Stomach (tissue), 9 donors: ENCODE data around the gene PALM. TPM values are rescaled to one million over a fixed set of nuclear protein-coding genes. Genes with fewer than 3 reads are reported as not detected.
A peak's percentile ranks its signal among the peaks of the same experiment; 100 is the strongest.
"Not testable (repeated sequence)": the region's sequence is repeated elsewhere in the genome, so short reads cannot be mapped to it uniquely, and the experiment has no call there.

ENCODE experiments used
- DNase-seq, 2 donors: peaks; one replicate each; pipeline versions ENCODE4 v3.0.0 to v3.0.0-alpha.2; 2013 to 2019
- H3K27ac ChIP-seq, 5 donors: fragments of 200-600 bp in 4 of 5; sonication (generic) in 4 of 5; one replicate each; pipeline ENCODE4 v1.5.1; 2013 to 2019; ENCODE audit warnings: mild to moderate bottlenecking in 1 of 5, moderate library complexity in 1 of 5
- H3K27me3 ChIP-seq, 3 donors: fragments of 200-600 bp; sonication (generic); one replicate each; pipeline ENCODE4 v1.5.1; 2017 to 2019; ENCODE audit warnings: mixed run types in 1 of 3
- H3K36me3 ChIP-seq, 4 donors: fragments of 200-600 bp; sonication (generic); 1 replicate in 3 of 4; 2 replicates in 1 of 4; pipeline ENCODE4 v1.5.1; 2016 to 2019
- H3K4me1 ChIP-seq, 4 donors: fragments of 200-600 bp; sonication (generic); one replicate each; pipeline ENCODE4 v1.5.1; 2016 to 2019
- H3K4me3 ChIP-seq, 4 donors: fragments of 200-600 bp; sonication (generic) in 3 of 4; one replicate each; pipeline ENCODE4 v1.5.1; 2016 to 2019; ENCODE audit warnings: mild to moderate bottlenecking in 1 of 4
- H3K9me3 ChIP-seq, 4 donors: fragments of 200-600 bp; sonication (generic); one replicate each; pipeline ENCODE4 v1.5.1; 2016 to 2019
- CTCF ChIP-seq, 7 experiments: fragments of 450-650 bp in 4 of 7; fragments of 200-600 bp in 3 of 7; sonication (generic) in 3 of 7; IDR thresholded peaks; one replicate each; pipeline ENCODE4 v1.5.1; 2016 to 2019; ENCODE audit warnings: antibody characterized with exemption in 7 of 7, control low read depth in 2 of 7, mild to moderate bottlenecking in 1 of 7
- EP300 ChIP-seq: sonication (generic); formaldehyde crosslinking; IDR thresholded peaks from one replicate; pipeline ENCODE4 v1.6.1; 2017; ENCODE audit warnings: antibody characterized with exemption
- POLR2A ChIP-seq, 4 donors: fragments of 450-650 bp; IDR thresholded peaks; one replicate each; pipeline ENCODE4 v1.6.1; 2016; ENCODE audit warnings: antibody characterized with exemption in 4 of 4, control low read depth in 2 of 4, mild to moderate bottlenecking in 1 of 4, moderate library complexity in 1 of 4
- POLR2AphosphoS5 ChIP-seq, 3 donors: sonication (generic); formaldehyde crosslinking; IDR thresholded peaks; one replicate each; pipeline ENCODE4 v1.6.1; 2016; ENCODE audit warnings: antibody characterized with exemption in 3 of 3
- WGBS, 5 donors: extraction: QIAGEN DNeasy Blood & Tissue Kit in 3 of 5; methylation state at CpG; one replicate each; pipeline versions ENCODE4 v1.1.5 to v1.1.7; 2013 to 2018; 5-methylcytosine and 5-hydroxymethylcytosine counted together
- intact Hi-C: fragments of 100-400 bp; cut with DNase I; formaldehyde crosslinking; loops from one replicate; pipeline ENCODE4 v1.15.1; 2023; ENCODE audit warnings: low total_unique reads
- polyA plus RNA-seq, 3 donors: library from polyadenylated mRNA; stranded (reverse); fragments of 200-250 nt; gene quantifications; one replicate each; pipeline ENCODE4 v1.2.3, GENCODE V29; 2013
- total RNA-seq, 5 donors: library from RNA; depleted of rRNA; stranded (reverse); fragments of >200 nt; gene quantifications; one replicate each; pipeline versions ENCODE4 v1.1.0 to v1.2.3, GENCODE V29; 2014 to 2016
- donor health status: healthy with polysubstance abuse.
- donor health status: Bipolar disorder and iron deficiency.
- donor health status: healthy.

Gene PALM
- total and polyA plus RNA-seq, 8 donors: 9.8 to 88.9 (median 13.7) TPM

- intact Hi-C loops: no loop called here
- peaks cover 59 to 71% (median 68%) of the 10 kb centered on the region in 4 donors for H3K4me1 ChIP-seq
- DNase-seq: peak; percentile 68 to 89
- H3K4me3 ChIP-seq: peak overlapping the region; percentile 90 to 100 (median 97)
- H3K27ac ChIP-seq: peak overlapping the region; percentile 93 to 96 (median 94)
- 0 to 1% (median 0%) methylated on average over 8 to 81 of the region's 81 CpGs for WGBS, 5 donors
- H3K9me3 ChIP-seq: no peaks in the 10 kb centered on the region
- H3K36me3 ChIP-seq: peaks cover 0 to 16% (median 13%) of the 10 kb centered on the region in 4 donors
- no peaks in the 10 kb centered on the region for H3K27me3 ChIP-seq
- peak in 1 of 3 donors; percentile 34 for TF ChIP-seq POLR2AphosphoS5 (IDR thresholded peaks at IDR 0.05)
- no peak for TF ChIP-seq CTCF (IDR thresholded peaks at IDR 0.05)
These were observed 46.4 kb upstream of the PALM start for GRCh38 chr19:662207-662961.

GRCh38 chr19:662962-663681, 45.6 kb upstream of the PALM start, which contains the start of gene RNF126:
RNF126 (minus strand) TSS chr19:663214; CDS start chr19:663121, 93 bp downstream.
- peak within 1 kb of the TSS; percentile 90 to 100 (median 97) for H3K4me3 ChIP-seq
- intact Hi-C loops: no loop called here
- no peaks in the 10 kb centered on the region for H3K27me3 ChIP-seq
- peak; percentile 96 to 97 for DNase-seq
- H3K9me3 ChIP-seq: no peaks in the 10 kb centered on the region
- peaks cover 0 to 8% (median 7%) of the 10 kb centered on the region in 4 donors for H3K36me3 ChIP-seq
- H3K27ac ChIP-seq: peak within 1 kb of the TSS; percentile 93 to 96 (median 94)
- no peak for TF ChIP-seq POLR2A (IDR thresholded peaks at IDR 0.05)
- no peak for TF ChIP-seq CTCF (IDR thresholded peaks at IDR 0.05)
- TF ChIP-seq POLR2AphosphoS5 (IDR thresholded peaks at IDR 0.05): peak; percentile 79 to 94 (median 80)
- 1 to 2% (median 1%) methylated on average over 33 to 96 of the region's 97 CpGs for WGBS, 5 donors
- peaks cover 52 to 64% (median 60%) of the 10 kb centered on the region in 4 donors for H3K4me1 ChIP-seq

GRCh38 chr19:663682-664117, 45.0 kb upstream of the PALM start:
- intact Hi-C loops: no loop called here
- H3K27ac ChIP-seq: peak overlapping the region; percentile 73 to 96 (median 92)
- TF ChIP-seq POLR2AphosphoS5 (IDR thresholded peaks at IDR 0.05) (no peak), POLR2A (IDR thresholded peaks at IDR 0.05) (no peak), CTCF (IDR thresholded peaks at IDR 0.05) (no peak), EP300 (no peak)
- H3K36me3 ChIP-seq: peaks cover 0 to 3% (median 2%) of the 10 kb centered on the region in 4 donors
- no peaks in the 10 kb centered on the region for H3K9me3 ChIP-seq
- DNase-seq: no peak
- WGBS, 5 donors: 31 to 58% (median 48%) methylated on average over 14 to 18 of the region's 18 CpGs
- H3K27me3 ChIP-seq: no peaks in the 10 kb centered on the region
- peaks cover 48 to 58% (median 54%) of the 10 kb centered on the region in 4 donors for H3K4me1 ChIP-seq
- peak overlapping the region; percentile 90 to 100 (median 97) for H3K4me3 ChIP-seq

- Histone ChIP-seq H3K36me3 (no peaks in the 10 kb centered on the region), H3K4me3 (peak overlapping the region in 2 of 4 donors; percentile 11 to 32), H3K9me3 (no peaks in the 10 kb centered on the region), H3K27me3 (no peaks in the 10 kb centered on the region), H3K4me1 (peaks cover 35 to 48% (median 42%) of the 10 kb centered on the region in 4 donors), H3K27ac (peak overlapping the region in 1 of 5 donors; percentile 60)
- 5 to 19% (median 6%) methylated on average over 10 to 24 of the region's 24 CpGs for WGBS, 5 donors
- DNase-seq: peak; percentile 83 to 93
- intact Hi-C loops: loop anchor here (5.0 kb wide), 1 partner anchor 67 kb away; no protein-coding TSS in a partner anchor
- TF ChIP-seq POLR2A (IDR thresholded peaks at IDR 0.05) (no peak), EP300 (no peak), CTCF (IDR thresholded peaks at IDR 0.05) (peak in 6 of 7 experiments; percentile 20 to 97 (median 90)), POLR2AphosphoS5 (IDR thresholded peaks at IDR 0.05) (peak in 1 of 3 donors; percentile 52)
These were observed 43.8 kb upstream of the PALM start for GRCh38 chr19:664913-665443.

- not testable (repeated sequence) for H3K27ac ChIP-seq, H3K4me3 ChIP-seq, H3K36me3 ChIP-seq, H3K27me3 ChIP-seq, H3K9me3 ChIP-seq, DNase-seq
- intact Hi-C loops: loop anchor here (5.0 kb wide), 1 partner anchor 65 kb away; no protein-coding TSS in a partner anchor
- H3K4me1 ChIP-seq: peaks cover 14 to 27% (median 21%) of the 10 kb centered on the region in 4 donors
- WGBS, 5 donors: 81 to 95% (median 87%) methylated on average over 14 to 38 of the region's 38 CpGs
These were observed 41.7 kb upstream of the PALM start for GRCh38 chr19:666985-667573.
